Measurements from ENCODE around the gene DNAL1.

Gene DNAL1

GRCh38 chr14:73717266-73717665 lies 72.5 kb downstream of the DNAL1 start:
- POLR2A ChIA-PET = interaction anchor here (1.4 kb wide), 1 partner anchor 68 kb away, joined by 4 read pairs; no protein-coding TSS in a partner anchor
- no peak for TF ChIP-seq CTCF (IDR thresholded peaks at IDR 0.05; ENCODE audit: insufficient read depth, low read length, missing control alignments)
- CTCF ChIA-PET = interaction anchor here (0.5 to 4.0 kb wide), 6 partner anchors 12 to 302 kb away, joined by 3 to 35 read pairs (median 4); partner anchors contain the start of genes BBOF1 and ENTPD5
- no peak overlapping the region for H3K4me3 ChIP-seq (ENCODE audit: low read depth, low read length)
- no peak for DNase-seq (ENCODE audit: low read depth, low spot score)

- no peak overlapping the region for H3K4me3 ChIP-seq (ENCODE audit: low read depth, low read length)
- no peak for TF ChIP-seq CTCF (IDR thresholded peaks at IDR 0.05; ENCODE audit: insufficient read depth, low read length, missing control alignments)
- CTCF ChIA-PET = interaction anchor here (0.5 to 4.0 kb wide), 7 partner anchors 11 to 301 kb away, joined by 3 to 35 read pairs (median 3); partner anchors contain the start of genes BBOF1 and ENTPD5
- no peak for DNase-seq (ENCODE audit: low read depth, low spot score)
- POLR2A ChIA-PET = interaction anchor here (1.4 kb wide), 1 partner anchor 68 kb away, joined by 4 read pairs; no protein-coding TSS in a partner anchor
Observed at GRCh38 chr14:73717711-73718417, 73.1 kb downstream of the DNAL1 start.

- no peak for TF ChIP-seq CTCF (IDR thresholded peaks at IDR 0.05; ENCODE audit: insufficient read depth, low read length, missing control alignments)
- DNase-seq (ENCODE audit: low read depth, low spot score) = no peak
- no peak overlapping the region for H3K4me3 ChIP-seq (ENCODE audit: low read depth, low read length)
- ChIA-PET POLR2A (no interaction called here), CTCF (interaction anchor here (0.6 to 4.0 kb wide), 4 partner anchors 10 to 148 kb away, joined by 3 to 35 read pairs (median 8); no protein-coding TSS in a partner anchor)
Observed at GRCh38 chr14:73718418-73719251, 73.8 kb downstream of the DNAL1 start.

- no peak for TF ChIP-seq CTCF (IDR thresholded peaks at IDR 0.05; ENCODE audit: insufficient read depth, low read length, missing control alignments)
- ChIA-PET CTCF (interaction anchor here (1.8 kb wide), 1 partner anchor 10 kb away, joined by 12 read pairs; no protein-coding TSS in a partner anchor), POLR2A (interaction anchor here (0.6 kb wide), 1 partner anchor 1506 kb away, joined by 3 read pairs; no protein-coding TSS in a partner anchor)
- no peak overlapping the region for H3K4me3 ChIP-seq (ENCODE audit: low read depth, low read length)
- DNase-seq (ENCODE audit: low read depth, low spot score) = no peak
Observed at GRCh38 chr14:73719361-73719760, 74.6 kb downstream of the DNAL1 start.

GRCh38 chr14:73719791-73720190 lies 75.0 kb downstream of the DNAL1 start:
- CTCF ChIA-PET = interaction anchor here (1.8 kb wide), 1 partner anchor 9 kb away, joined by 12 read pairs; no protein-coding TSS in a partner anchor
- no peak for DNase-seq (ENCODE audit: low read depth, low spot score)
- POLR2A ChIA-PET = interaction anchor here (0.6 kb wide), 1 partner anchor 1506 kb away, joined by 3 read pairs; no protein-coding TSS in a partner anchor
- no peak overlapping the region for H3K4me3 ChIP-seq (ENCODE audit: low read depth, low read length)
- no peak for TF ChIP-seq CTCF (IDR thresholded peaks at IDR 0.05; ENCODE audit: insufficient read depth, low read length, missing control alignments)
